GM18861 (cell line): ENCODE data around the gene ZSWIM6.

Source experiments
- ATAC-seq: cut with Tn5 transposase; IDR thresholded peaks from one replicate; pipeline ENCODE4 v1.9.1; 2021; ENCODE audit not compliant: unreplicated experiment

The ZSWIM6 gene

GRCh38 chr5:61357745-61358144 is 25.7 kb downstream of the ZSWIM6 start:
- ATAC-seq = no peak

- ATAC-seq = no peak
Measured at GRCh38 chr5:61362796-61363368, 30.8 kb downstream of the ZSWIM6 start.

DNA sequence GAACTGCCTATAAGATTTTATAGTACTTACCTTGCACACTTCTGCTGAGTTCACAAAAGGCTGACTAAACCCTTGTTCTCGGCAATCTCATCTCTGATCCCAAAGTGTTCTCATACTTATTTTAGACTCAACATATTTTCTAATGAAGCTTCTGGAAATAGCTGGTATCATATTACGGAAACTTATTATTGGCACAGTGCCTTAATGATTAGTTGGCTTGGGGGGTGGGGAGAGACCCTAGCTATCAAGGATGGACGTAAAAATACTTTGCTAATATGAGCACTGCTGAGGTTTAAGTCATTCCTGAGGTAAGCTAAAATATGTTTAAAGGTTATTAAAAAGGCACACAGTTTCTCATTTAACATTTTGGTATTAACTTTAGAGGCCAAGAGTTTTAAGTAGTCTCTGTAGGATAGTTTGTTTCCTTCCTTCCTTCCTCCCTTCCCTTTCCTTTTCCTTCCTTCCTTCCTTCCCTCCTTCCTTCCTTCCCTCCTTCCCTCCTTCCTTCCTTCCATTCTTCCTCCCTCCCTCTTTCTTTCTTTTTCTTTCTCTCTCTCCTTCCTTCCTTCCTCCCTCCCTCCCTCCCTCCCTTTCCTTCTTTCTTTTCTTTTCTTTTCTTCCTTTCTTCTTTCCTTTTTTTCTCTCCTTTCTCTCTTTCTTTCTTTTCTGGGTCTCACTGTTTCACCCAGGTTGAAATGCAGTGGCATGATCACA is 31.5 kb downstream of the ZSWIM6 start:
- no peak for ATAC-seq

DNA sequence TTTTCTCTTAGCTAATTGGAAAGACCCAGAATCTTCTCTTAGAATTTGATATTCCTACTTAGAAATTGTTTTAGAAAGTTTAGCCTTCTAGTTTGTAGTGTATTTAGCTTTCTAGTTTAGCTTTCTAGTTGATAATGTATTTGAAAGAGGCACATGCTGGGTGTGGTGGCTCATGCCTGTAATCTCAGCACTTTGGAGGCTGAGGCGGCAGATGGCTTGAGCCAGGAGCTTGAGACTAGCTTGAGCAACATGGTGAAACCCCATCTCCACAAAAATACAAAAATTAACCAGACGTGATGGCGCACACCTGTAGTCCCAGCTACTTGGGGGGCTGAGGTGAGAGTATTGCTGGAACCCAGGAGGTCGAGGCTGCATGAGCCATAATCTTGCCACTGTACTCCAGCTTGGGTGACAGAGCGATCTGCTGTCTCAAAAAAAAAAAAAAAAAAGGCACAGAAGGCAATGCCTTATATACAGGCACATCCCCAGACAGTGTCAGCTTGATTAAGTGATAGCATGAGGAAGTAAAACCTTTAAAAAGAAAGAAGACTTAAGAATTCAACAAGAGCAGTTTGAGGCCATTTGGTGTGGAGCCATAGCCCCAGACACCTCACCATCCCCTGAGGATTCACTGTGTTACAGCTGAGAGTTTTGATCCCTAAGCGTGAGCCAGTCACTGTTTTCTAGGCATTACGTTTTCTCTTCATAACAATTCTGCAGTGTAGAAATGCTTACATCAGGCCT is 34.6 kb downstream of the ZSWIM6 start:
- no peak for ATAC-seq

DNA sequence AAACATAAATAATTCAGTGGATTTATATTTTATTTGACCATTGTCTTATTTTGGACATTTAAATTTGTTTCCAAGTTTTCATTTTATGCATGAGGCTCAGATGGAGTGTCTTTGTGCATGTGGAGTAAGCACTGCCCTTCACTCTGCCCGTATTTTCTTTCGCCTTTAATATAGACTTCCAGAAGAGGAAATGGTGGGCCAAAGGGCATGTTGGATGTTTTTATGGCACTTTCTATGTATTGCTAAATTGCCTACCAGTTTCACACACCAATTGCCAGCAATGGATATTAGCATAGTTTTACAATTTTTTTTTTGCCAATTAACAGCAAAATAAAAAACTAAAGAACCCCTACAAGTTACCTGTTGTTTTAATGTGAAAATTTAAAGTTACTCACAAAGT is 38.4 kb downstream of the ZSWIM6 start:
- no peak for ATAC-seq

GRCh38 chr5:61371474-61371873 is 39.4 kb downstream of the ZSWIM6 start:
- no peak for ATAC-seq

GRCh38 chr5:61379677-61380076 is 47.6 kb downstream of the ZSWIM6 start:
- ATAC-seq = no peak

DNA sequence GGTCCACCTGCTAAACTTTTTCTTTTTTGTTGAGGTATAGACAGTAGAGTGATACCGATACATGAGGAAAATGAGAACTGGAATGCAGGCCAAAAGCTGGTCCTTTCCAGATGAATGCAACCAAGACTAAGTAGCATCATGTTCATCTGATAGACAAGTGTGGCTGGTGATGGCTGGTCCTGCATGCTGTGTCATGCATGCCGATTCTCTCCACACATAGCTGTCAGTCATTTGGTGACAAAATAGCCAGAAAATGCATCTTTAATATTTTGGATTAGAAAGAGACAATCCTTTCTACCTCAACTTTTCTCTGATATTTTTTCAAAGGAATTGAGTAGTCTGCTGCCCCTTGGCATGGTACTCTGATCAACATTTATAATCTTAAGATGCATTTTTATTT is 49.9 kb downstream of the ZSWIM6 start:
- ATAC-seq = no peak

DNA sequence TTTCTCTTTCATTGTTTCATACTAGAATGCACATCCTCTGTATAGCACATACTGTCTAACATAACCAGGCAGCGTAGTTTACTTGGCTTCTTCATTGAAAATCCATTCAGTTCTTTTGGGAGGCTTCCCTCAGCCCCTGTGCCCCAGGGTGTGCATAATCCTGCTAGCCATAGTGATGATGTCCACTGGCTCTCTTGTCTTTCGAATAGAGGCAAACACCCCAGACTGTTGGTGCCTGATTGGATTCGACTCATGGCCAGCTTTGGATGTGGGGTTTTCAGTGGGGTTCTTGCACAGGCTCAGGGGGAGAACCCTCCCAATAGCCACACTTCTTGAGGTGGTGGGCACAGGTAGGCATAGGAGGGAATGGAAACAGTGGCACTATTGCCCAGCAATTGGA is 53.6 kb downstream of the ZSWIM6 start:
- no peak for ATAC-seq

GRCh38 chr5:61386045-61386800 is 54.2 kb downstream of the ZSWIM6 start:
- ATAC-seq = no peak

DNA sequence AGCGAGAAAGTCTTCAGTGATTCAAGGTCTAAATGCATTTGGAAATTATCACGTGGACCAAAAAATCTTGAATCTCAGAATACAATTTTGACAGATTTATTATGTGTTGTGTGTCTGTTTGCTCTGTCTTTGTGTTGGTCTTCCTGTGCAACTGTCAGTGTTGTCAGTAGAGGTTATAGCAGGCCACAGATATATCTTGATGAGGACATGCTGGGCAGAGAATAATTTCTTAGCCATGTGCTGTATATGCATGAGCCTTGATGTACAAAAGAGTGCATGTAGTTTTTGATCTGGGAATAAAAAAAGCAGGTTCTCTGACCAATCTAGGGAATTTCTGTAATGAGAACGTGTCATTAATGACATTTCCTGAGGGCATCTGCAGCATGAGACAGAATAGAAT is 57.6 kb downstream of the ZSWIM6 start:
- ATAC-seq = no peak

DNA sequence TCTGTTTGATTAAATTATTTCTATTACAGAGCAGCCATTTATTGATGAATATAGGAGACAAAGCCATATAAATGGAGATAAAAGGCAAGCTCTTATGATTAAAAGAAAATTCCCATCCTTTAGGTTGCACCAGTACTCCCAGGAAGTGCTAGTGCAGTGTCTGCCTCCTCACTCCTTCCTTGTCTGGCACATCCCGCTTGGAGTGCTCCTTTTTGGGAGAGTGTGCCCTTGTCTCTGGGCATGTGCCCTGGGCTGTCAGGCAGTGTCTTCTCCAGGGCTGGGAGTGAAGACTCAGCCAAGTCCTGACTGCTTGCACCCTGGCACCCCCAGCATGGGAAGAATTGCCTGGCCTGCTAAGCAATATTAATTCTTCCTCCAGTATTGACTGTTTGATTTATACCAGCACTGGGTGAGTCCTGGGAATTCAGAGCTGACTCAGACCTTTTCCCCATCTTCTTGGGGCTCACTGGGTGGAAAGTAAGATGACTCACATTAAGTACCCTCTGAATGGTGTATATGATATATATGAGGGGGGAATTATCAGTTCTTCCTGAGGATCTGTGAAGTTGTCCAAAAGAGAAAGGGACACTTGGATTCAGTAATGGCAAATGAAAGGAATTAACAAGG is 62.1 kb downstream of the ZSWIM6 start:
- no peak for ATAC-seq

DNA sequence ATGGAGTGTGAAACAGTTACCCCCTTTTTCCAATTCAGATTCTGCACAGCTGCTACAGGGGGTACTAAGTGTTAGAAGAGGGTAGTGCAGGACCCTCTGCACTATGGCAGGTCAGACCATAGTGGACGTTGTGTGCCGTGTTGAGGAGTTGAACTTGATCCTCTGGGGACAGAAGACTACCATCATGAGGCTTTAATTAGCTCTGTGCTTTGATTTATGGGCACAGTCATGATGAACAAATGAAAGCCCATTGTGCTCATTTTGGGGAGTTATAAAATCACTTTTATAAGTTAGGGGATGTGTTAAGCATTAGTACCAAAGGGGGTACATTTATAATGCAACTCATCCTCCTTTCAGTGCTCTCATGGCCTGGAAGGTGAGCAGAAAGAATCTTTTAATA is 62.7 kb downstream of the ZSWIM6 start:
- no peak for ATAC-seq

- ATAC-seq = no peak
Measured at GRCh38 chr5:61397238-61397637, 65.2 kb downstream of the ZSWIM6 start.

DNA sequence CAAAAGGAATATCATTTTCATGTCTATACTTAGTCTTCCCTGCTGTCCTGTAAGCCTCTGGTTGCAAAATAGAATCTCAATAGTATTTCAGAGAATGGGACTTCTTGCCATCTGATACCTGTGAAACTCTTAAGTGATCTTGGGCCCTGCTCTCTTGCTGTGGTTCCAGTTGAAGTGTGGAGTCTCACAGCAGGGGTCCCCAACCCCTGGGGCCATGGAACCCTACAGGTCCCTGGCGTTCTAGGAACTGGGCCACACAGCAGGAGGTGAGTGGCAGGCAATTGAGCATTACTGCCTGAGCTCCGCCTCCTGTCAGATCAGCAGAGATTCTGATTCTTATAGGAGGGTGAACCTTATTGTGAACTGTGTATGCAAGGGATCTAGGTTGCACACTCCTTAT is 65.9 kb downstream of the ZSWIM6 start:
- ATAC-seq = no peak

DNA sequence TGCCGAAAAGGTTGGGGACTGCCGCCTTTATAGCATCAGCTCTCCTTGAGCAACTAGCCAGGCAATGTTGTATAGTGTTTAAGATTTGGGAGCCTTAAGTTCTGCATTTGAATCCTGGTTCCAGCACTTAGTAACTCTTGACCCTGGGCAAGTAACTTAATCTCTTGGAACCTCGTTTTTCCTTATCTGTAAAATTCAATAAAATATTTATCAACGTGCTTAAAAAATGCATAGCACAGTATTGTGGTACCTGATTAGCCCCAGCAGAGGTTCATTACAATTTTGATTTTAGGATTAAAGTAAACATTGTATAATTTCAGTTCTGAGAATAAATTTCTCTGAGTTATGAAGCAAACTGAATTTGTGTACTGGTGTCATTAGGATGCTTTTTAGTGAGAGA is 66.4 kb downstream of the ZSWIM6 start:
- no peak for ATAC-seq

DNA sequence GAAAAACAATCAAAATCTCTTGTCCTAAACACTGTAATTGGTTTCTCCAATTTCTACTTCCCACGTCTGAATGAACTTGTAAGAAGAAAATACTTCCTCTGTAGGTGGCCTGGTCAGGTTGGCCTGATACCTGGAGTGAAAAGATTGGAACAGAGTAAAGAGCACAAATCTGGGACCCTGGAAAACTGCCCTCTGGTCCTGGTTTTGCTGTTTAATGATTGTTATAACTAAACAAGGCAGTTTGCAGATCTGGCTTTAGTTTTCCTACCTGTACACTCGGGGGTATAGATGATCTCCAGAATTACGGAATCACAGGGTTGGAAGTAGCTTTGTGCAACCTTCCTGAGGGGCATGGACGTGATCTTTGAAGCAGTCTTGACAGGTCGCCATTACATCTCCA is 67.6 kb downstream of the ZSWIM6 start:
- ATAC-seq = no peak

GRCh38 chr5:61401726-61402125 is 69.7 kb downstream of the ZSWIM6 start:
- ATAC-seq = no peak

DNA sequence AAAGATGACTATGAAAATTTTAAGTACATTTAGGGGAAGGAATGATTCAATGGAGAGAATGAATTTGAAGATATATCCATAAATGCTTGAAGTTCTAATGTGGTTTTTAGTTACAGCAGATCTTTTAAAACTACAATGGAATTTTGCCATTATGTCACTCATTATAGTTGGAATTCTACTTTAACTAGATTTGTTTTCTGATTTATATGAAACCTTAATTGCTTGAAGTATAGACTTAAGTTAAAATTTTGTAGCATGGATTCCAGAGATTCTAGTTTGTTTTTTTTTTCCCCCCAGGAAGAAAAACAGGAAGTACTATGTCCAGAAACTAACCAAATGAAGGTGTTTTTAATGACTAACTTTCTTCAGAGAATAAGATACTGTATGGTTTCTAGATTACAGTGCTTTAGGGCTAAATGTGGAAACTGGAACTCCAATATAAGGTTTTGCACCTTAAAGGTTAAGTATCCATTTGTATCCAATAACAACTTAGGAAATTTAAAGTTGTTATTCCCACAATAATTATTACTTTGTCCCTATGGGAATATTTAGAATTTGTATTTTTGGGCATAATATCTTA is 70.3 kb downstream of the ZSWIM6 start:
- ATAC-seq = no peak

DNA sequence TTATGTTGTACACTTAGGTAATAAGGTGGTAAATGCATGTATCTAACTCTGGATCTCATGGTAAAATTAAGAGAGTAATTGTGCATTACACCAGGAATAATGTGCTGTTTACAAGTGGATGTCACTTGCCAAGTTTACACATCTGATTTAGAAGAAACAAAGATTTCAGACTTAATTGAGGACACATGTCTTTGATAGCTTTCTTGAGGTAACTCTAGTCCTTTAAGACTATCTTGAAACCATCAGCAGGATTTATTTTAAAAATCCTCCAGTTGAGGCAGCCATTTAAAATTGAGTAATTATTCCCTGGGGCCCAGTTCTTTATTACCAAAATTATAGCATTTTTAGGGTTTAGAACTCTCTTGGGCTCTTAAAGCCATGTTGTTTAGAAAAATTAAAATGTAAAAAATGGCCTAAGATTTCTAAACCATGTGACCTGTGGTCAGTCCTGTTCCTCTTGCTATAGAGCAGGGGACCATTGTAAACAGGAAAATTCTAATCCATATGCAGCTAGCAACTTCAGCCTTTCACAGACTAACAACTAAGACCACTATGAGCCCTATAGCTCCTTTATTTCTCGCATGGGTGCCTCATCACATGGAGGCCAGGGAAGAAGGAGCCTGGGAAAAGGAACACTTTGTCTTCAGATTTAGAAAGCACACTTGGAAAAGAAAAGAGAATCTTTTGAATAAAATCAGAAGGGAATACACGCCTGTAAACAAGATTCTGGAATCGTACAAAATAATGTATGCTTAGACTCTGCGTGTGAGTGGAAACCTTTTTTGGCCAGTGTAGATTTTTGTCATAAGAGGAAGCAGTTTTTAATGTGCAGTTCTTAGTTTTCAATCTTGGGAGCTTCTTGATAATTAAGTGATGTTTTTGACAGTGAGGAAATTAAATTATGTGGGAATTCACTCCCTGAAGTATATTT is 71.2 kb downstream of the ZSWIM6 start:
- ATAC-seq = no peak
